Measurements from ENCODE around the gene KY. TPM values are rescaled to one million over a fixed set of nuclear protein-coding genes. Genes with fewer than 3 reads are reported as not detected.

KY gene
- total RNA-seq, 1 donor: 10.5 TPM

- no peak for TF ChIP-seq CTCF (IDR thresholded peaks at IDR 0.05; ENCODE audit: insufficient read depth, low read length)
- DNase-seq (ENCODE audit: low read depth): no peak
- H3K4me3 ChIP-seq (ENCODE audit: low read depth, low read length): no peak overlapping the region
These were observed 46.9 kb downstream of the KY start for GRCh38 chr3:134603956-134604355.

GRCh38 chr3:134603480-134603879, 47.3 kb downstream of the KY start:
- no peak for DNase-seq (ENCODE audit: low read depth)
- no peak overlapping the region for H3K4me3 ChIP-seq (ENCODE audit: low read depth, low read length)
- no peak for TF ChIP-seq CTCF (IDR thresholded peaks at IDR 0.05; ENCODE audit: insufficient read depth, low read length)

- no peak for DNase-seq (ENCODE audit: low read depth)
- no peak for TF ChIP-seq CTCF (IDR thresholded peaks at IDR 0.05; ENCODE audit: insufficient read depth, low read length)
- H3K4me3 ChIP-seq (ENCODE audit: low read depth, low read length): no peak overlapping the region
These were observed 48.4 kb downstream of the KY start for GRCh38 chr3:134602440-134602814.

- DNase-seq (ENCODE audit: low read depth): peak; percentile 76
- TF ChIP-seq CTCF (IDR thresholded peaks at IDR 0.05; ENCODE audit: insufficient read depth, low read length): no peak
- no peak overlapping the region for H3K4me3 ChIP-seq (ENCODE audit: low read depth, low read length)
These were observed 49.0 kb downstream of the KY start for GRCh38 chr3:134601539-134602439.

- TF ChIP-seq CTCF (IDR thresholded peaks at IDR 0.05; ENCODE audit: insufficient read depth, low read length): peak; percentile 98
- H3K4me3 ChIP-seq (ENCODE audit: low read depth, low read length): peak overlapping the region; percentile 33
- peak; percentile 73 for DNase-seq (ENCODE audit: low read depth)
These were observed 49.9 kb downstream of the KY start for GRCh38 chr3:134600685-134601463.

GRCh38 chr3:134600206-134600605, 50.6 kb downstream of the KY start:
- no peak for TF ChIP-seq CTCF (IDR thresholded peaks at IDR 0.05; ENCODE audit: insufficient read depth, low read length)
- peak; percentile 49 for DNase-seq (ENCODE audit: low read depth)
- H3K4me3 ChIP-seq (ENCODE audit: low read depth, low read length): no peak overlapping the region

All from fibroblast of the aortic adventitia (primary cell).